Smooth muscle cell (in vitro differentiated cells): ENCODE results near the gene DNAH2. TPM values are rescaled to one million over a fixed set of nuclear protein-coding genes. Genes with fewer than 3 reads are reported as not detected.

Experiments
- DNase-seq: peaks from one replicate; lab custom pipeline; 2025; ENCODE audit not compliant: unreplicated experiment; lab: John Stamatoyannopoulos, UW
- H2AFZ ChIP-seq: fragments of 200-600 bp; sonication (generic); 2 replicates; pipeline ENCODE4 v1.6.0; 2016; ENCODE audit warnings: antibody characterized with exemption, low read depth, mild to moderate bottlenecking
- H3F3A ChIP-seq: fragments of 200-600 bp; sonication (generic); 2 replicates; pipeline ENCODE4 v1.6.0; 2017; ENCODE audit warnings: antibody characterized with exemption, low read depth
- H3K27ac ChIP-seq: fragments of 200-600 bp; sonication (generic); 2 replicates; pipeline ENCODE4 v1.5.1; 2016; ENCODE audit warnings: low read depth, mild to moderate bottlenecking
- H3K27me3 ChIP-seq: fragments of 200-600 bp; sonication (generic); 2 replicates; pipeline ENCODE4 v1.6.1; 2016; ENCODE audit warnings: low read depth, mild to moderate bottlenecking
- H3K36me3 ChIP-seq: fragments of 200-600 bp; sonication (generic); 2 replicates; pipeline ENCODE4 v1.5.1; 2016; ENCODE audit warnings: low read depth
- H3K4me1 ChIP-seq: fragments of 200-600 bp; sonication (generic); 2 replicates; pipeline ENCODE4 v1.5.1; 2016; ENCODE audit warnings: low read depth
- H3K4me2 ChIP-seq: fragments of 200-600 bp; sonication (generic); 2 replicates; pipeline ENCODE4 v1.6.0; 2016; ENCODE audit warnings: mild to moderate bottlenecking
- H3K4me3 ChIP-seq: fragments of 200-600 bp; sonication (generic); 2 replicates; pipeline ENCODE4 v1.5.1; 2016; ENCODE audit warnings: mild to moderate bottlenecking
- H3K79me2 ChIP-seq: fragments of 200-600 bp; sonication (generic); 2 replicates; pipeline ENCODE4 v1.6.0; 2016; ENCODE audit warnings: low read depth, mild to moderate bottlenecking
- H3K9ac ChIP-seq: fragments of 200-600 bp; sonication (generic); 2 replicates; pipeline ENCODE4 v1.6.0; 2016; ENCODE audit warnings: low read depth
- H3K9me3 ChIP-seq: fragments of 200-600 bp; sonication (generic); replicated peaks from 2 replicates; pipeline ENCODE4 v1.5.1; 2016; ENCODE audit warnings: low read depth
- H4K20me1 ChIP-seq: fragments of 200-600 bp; sonication (generic); 2 replicates; pipeline ENCODE4 v1.6.0; 2016; ENCODE audit warnings: low read depth
- WGBS: methylation state at CpG from one replicate; pipeline ENCODE4 v1.1.7; 2016; ENCODE audit warnings: low lambda C conversion rate; 5-methylcytosine and 5-hydroxymethylcytosine counted together
- polyA plus RNA-seq: library from polyadenylated mRNA; unstranded; fragments of >200 nt; fragmentation: Nextera tagmentation; extraction: Ambion mirVana; gene quantifications from 2 replicates; pipeline ENCODE4 v1.2.1, GENCODE V29; 2016
- total RNA-seq: library from RNA; depleted of rRNA; stranded (reverse); fragments of >200 nt; gene quantifications from 2 replicates; pipeline ENCODE4 v1.2.3, GENCODE V29; 2014
- TF ChIP-seq, protein P1 (sequence below): fragments of 200-600 bp; sonication (generic); IDR thresholded peaks from 2 replicates; pipeline ENCODE4 v1.5.1; 2017; ENCODE audit warnings: borderline replicate concordance, mild to moderate bottlenecking, antibody characterized with exemption; ENCODE audit not compliant: insufficient read depth, poor library complexity, severe bottlenecking

DNAH2 gene
- total and polyA plus RNA-seq, 2 experiments from 2014 or later, result not detected

DNA sequence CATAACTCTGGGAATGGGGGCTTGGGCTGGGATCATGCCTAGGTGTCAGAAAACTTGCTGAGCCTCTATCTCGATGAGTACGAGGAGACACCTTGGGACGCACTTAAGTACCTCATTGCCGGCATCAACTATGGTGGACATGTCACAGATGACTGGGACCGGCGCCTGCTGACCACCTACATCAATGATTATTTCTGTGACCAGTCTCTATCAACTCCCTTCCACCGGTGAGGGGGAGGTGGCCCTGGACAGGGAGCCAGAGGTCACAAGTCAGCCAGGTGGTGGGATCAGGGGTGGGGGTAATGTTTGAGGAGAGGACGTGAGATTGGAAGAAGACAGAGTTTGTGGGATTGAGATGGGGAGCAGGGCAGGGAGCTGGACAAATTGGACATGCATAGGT is 113.1 kb downstream of the DNAH2 start:
- H3K4me2 ChIP-seq, result no peak overlapping the region
- H4K20me1 ChIP-seq, result no peaks in the 10 kb centered on the region
- no peak overlapping the region for H2AFZ ChIP-seq
- no peak for DNase-seq
- H3K9me3 ChIP-seq, result no peaks in the 10 kb centered on the region
- H3K36me3 ChIP-seq, result no peaks in the 10 kb centered on the region
- H3F3A ChIP-seq, result no peaks in the 10 kb centered on the region
- TF ChIP-seq, protein P1, sequence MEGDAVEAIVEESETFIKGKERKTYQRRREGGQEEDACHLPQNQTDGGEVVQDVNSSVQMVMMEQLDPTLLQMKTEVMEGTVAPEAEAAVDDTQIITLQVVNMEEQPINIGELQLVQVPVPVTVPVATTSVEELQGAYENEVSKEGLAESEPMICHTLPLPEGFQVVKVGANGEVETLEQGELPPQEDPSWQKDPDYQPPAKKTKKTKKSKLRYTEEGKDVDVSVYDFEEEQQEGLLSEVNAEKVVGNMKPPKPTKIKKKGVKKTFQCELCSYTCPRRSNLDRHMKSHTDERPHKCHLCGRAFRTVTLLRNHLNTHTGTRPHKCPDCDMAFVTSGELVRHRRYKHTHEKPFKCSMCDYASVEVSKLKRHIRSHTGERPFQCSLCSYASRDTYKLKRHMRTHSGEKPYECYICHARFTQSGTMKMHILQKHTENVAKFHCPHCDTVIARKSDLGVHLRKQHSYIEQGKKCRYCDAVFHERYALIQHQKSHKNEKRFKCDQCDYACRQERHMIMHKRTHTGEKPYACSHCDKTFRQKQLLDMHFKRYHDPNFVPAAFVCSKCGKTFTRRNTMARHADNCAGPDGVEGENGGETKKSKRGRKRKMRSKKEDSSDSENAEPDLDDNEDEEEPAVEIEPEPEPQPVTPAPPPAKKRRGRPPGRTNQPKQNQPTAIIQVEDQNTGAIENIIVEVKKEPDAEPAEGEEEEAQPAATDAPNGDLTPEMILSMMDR, result no peak
- no peak overlapping the region for H3K9ac ChIP-seq
- H3K4me1 ChIP-seq, result peaks cover 4% of the 10 kb centered on the region
- H3K79me2 ChIP-seq, result no peaks in the 10 kb centered on the region
- WGBS, result 92% methylated on average over 8 of the region's 8 CpGs
- no peak overlapping the region for H3K27ac ChIP-seq
- H3K27me3 ChIP-seq, result no peaks in the 10 kb centered on the region
- H3K4me3 ChIP-seq, result no peak overlapping the region

DNA sequence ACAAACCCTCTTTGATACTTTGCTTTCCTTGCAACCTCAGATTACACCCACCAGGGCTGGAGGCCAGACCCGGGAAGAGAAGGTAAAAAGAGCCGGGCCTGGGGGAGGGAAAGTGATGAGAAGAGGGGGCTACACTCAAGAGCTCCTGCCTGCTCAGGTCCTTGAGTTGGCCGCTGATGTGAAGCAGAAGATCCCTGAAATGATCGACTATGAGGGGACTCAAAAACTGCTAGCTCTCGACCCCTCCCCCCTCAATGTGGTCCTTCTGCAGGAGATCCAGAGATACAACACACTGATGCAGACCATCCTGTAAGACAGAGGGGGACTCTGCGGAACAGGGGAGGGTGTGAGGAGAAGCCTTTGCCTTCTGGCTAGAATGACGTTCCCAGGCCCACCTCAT is 113.7 kb downstream of the DNAH2 start:
- Histone ChIP-seq H3K4me1 (peaks cover 4% of the 10 kb centered on the region), H3K9ac (no peak overlapping the region), H3K36me3 (no peaks in the 10 kb centered on the region), H3K27ac (no peak overlapping the region), H3K9me3 (no peaks in the 10 kb centered on the region), H3K4me2 (no peak overlapping the region), H3K27me3 (no peaks in the 10 kb centered on the region), H2AFZ (no peak overlapping the region), H3F3A (peaks cover 2% of the 10 kb centered on the region), H4K20me1 (no peaks in the 10 kb centered on the region), H3K4me3 (no peak overlapping the region), H3K79me2 (no peaks in the 10 kb centered on the region)
- no peak for DNase-seq
- TF ChIP-seq, protein P1, result no peak
- WGBS, result 87% methylated on average over 7 of the region's 7 CpGs

DNA sequence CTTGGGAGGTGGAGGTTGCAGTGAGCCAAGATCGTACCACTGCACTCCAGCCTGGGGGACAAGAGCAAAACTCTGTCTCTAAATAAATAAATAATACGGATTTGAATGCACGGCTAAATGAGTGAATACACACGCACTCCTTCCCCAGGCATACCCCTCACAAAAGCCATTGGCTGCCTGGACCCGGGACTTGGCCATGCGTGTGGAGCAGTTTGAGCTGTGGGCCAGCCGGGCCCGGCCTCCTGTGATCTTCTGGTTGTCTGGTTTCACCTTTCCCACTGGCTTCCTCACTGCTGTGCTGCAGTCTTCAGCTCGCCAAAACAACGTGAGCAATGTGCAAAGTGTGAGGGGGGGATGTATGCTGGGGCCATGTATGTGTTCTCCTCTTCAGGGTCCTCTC is 114.9 kb downstream of the DNAH2 start:
- H4K20me1 ChIP-seq, result no peaks in the 10 kb centered on the region
- WGBS, result 83% methylated on average over 10 of the region's 10 CpGs

More for the DNA sequence above, 114.9 kb downstream of the DNAH2 start:
- H3K4me3 ChIP-seq, result no peak overlapping the region
- no peak overlapping the region for H2AFZ ChIP-seq
- H3K9me3 ChIP-seq, result no peaks in the 10 kb centered on the region
- H3K9ac ChIP-seq, result no peak overlapping the region
- H3K4me1 ChIP-seq, result peaks cover 8% of the 10 kb centered on the region
- H3K27ac ChIP-seq, result no peak overlapping the region
- peaks cover 9% of the 10 kb centered on the region for H3F3A ChIP-seq
- TF ChIP-seq, protein P1, result no peak
- no peaks in the 10 kb centered on the region for H3K27me3 ChIP-seq
- DNase-seq, result no peak
- no peak overlapping the region for H3K4me2 ChIP-seq
- no peaks in the 10 kb centered on the region for H3K79me2 ChIP-seq
- H3K36me3 ChIP-seq, result no peaks in the 10 kb centered on the region
